GM10248 (cell line): ENCODE results near the gene SLAMF7.

Experiments used
- CTCF ChIA-PET: fragments of 300-600 bp; sonication (Branson Sonifier 250); formaldehyde crosslinking; extraction: SDS; loops from one replicate; lab custom pipeline; 2021; ENCODE audit warnings: antibody characterized with exemption; lab: Yijun Ruan, JAX
- POLR2A ChIA-PET: fragments of 350-650 bp; sonication (Branson Sonifier 250); formaldehyde crosslinking; extraction: SDS; loops from one replicate; lab custom pipeline; 2020; ENCODE audit warnings: antibody characterized with exemption; lab: Yijun Ruan, JAX
- DNase-seq: peaks from one replicate; pipeline ENCODE4 v3.0.0; 2012; ENCODE audit errors: extremely low spot score
- TF ChIP-seq, protein P1 (sequence below): IDR thresholded peaks from 2 replicates; pipeline ENCODE4 v1.5.1; 2012; ENCODE audit warnings: mild to moderate bottlenecking, low read depth; ENCODE audit errors: extremely low read depth, missing control alignments, control extremely low read depth

SLAMF7 gene

DNA sequence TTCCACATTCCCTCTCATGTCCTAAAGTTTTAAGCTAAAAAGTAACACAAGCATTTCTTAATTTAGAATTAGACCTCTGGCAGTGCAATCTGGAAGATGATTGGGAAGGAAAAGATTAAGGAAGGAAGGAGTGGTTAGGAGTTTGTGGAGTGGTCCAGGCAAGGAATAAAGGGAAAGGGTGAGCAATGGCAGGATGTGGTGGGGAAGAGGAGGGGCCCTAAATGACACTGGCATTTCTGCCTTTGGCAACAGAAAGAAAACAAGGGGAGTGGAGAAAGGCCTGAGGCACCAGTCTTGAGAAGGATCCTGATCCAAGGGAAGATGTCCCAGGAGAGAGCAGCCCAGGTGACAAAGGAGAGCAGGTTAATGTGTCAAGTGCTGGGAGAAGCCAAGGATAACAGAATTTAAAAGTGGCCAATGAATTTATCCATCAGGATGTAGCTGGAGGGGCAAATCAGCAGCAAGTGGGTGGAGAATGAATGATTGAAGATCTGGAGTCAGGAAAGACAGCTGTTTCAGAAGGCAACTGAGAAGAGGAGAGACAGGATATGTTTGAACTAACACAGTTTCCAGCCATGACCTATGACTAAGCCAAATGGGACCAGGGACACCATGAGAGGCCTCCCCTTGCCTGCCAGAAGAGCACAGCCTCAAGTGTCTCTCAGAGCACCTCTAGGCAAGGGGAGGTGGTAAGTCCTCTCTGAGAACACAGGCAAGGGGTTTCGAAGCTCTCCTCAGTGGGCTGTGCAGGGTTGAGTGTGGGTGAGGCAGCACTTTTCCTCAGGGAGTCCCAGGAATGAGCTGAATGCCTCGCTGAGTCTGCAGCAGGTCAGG, 36.1 kb downstream of the SLAMF7 start:
- TF ChIP-seq, protein P1, sequence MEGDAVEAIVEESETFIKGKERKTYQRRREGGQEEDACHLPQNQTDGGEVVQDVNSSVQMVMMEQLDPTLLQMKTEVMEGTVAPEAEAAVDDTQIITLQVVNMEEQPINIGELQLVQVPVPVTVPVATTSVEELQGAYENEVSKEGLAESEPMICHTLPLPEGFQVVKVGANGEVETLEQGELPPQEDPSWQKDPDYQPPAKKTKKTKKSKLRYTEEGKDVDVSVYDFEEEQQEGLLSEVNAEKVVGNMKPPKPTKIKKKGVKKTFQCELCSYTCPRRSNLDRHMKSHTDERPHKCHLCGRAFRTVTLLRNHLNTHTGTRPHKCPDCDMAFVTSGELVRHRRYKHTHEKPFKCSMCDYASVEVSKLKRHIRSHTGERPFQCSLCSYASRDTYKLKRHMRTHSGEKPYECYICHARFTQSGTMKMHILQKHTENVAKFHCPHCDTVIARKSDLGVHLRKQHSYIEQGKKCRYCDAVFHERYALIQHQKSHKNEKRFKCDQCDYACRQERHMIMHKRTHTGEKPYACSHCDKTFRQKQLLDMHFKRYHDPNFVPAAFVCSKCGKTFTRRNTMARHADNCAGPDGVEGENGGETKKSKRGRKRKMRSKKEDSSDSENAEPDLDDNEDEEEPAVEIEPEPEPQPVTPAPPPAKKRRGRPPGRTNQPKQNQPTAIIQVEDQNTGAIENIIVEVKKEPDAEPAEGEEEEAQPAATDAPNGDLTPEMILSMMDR = no peak
- POLR2A ChIA-PET = interaction anchor here (0.9 kb wide), 1 partner anchor 34 kb away, joined by 4 read pairs; no protein-coding TSS in a partner anchor
- CTCF ChIA-PET = interaction anchor here (0.6 to 10.4 kb wide), 19 partner anchors 6 to 177 kb away, joined by 3 to 190 read pairs (median 7); partner anchors contain the start of genes CD48, ITLN2 and LY9
- DNase-seq = no peak

DNA sequence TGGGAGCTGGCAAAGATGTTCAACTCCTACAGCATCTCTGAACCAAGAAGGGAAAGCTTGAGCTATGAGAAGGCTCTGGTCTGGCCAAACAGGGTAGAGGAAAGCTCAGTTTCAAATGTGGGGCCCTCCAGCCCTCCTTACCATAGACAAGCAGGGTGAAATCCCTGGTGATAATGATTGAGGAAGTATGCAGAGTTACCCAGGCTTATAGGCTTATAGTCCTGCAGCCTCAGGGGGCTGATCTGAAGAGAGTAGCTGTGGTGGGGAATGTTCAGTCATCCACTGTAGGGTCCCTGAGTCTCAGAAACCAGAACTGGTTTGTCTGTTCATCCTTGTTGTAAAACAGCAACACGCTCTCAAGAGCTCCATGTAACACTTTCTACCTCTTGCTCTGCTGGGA, 37.1 kb downstream of the SLAMF7 start:
- TF ChIP-seq, protein P1 = no peak
- ChIA-PET POLR2A (interaction anchor here (0.7 to 1.9 kb wide), 3 partner anchors 20 to 50 kb away, joined by 3 to 6 read pairs (median 4); no protein-coding TSS in a partner anchor), CTCF (interaction anchor here (1.0 to 10.4 kb wide), 28 partner anchors 7 to 294 kb away, joined by 3 to 190 read pairs (median 10); partner anchors contain the start of genes ARHGAP30, CD48, ITLN2 and LY9)
- no peak for DNase-seq

GRCh38 chr1:160777486-160778089, 38.5 kb downstream of the SLAMF7 start:
- ChIA-PET CTCF (interaction anchor here (0.6 to 10.4 kb wide), 48 partner anchors 8 to 304 kb away, joined by 3 to 190 read pairs (median 6); partner anchors contain the start of genes CD244, CD48, ITLN1 and ITLN2), POLR2A (interaction anchor here (1.9 kb wide), 1 partner anchor 52 kb away, joined by 6 read pairs; no protein-coding TSS in a partner anchor)
- TF ChIP-seq, protein P1 = peak; percentile 74
- DNase-seq = peak; percentile 57

DNA sequence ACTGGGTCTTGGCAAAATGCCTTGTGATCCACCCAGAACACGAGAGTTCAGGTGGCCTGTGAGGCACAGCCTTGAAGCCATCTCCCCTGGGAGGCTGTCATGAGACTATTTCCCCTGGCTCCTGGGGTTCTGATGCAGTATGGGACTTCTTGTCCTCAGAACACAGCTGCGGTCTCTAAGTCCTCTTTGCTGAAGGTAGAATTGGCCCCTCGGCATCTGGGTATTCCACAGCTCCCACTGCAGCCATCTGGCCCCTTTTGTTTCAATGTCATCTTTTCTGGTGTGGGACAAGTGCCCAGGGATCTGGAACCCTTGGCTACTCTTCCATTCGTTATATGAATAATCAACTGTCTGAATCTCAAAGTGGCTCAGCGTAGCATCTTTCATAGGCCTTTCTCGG, 39.9 kb downstream of the SLAMF7 start:
- ChIA-PET CTCF (interaction anchor here (0.7 to 10.4 kb wide), 16 partner anchors 10 to 294 kb away, joined by 3 to 190 read pairs (median 4); partner anchors contain the start of genes ITLN1, ITLN2 and LY9), POLR2A (interaction anchor here (1.0 kb wide), 1 partner anchor 11 kb away, joined by 4 read pairs; no protein-coding TSS in a partner anchor)
- DNase-seq = no peak
- TF ChIP-seq, protein P1 = no peak

DNA sequence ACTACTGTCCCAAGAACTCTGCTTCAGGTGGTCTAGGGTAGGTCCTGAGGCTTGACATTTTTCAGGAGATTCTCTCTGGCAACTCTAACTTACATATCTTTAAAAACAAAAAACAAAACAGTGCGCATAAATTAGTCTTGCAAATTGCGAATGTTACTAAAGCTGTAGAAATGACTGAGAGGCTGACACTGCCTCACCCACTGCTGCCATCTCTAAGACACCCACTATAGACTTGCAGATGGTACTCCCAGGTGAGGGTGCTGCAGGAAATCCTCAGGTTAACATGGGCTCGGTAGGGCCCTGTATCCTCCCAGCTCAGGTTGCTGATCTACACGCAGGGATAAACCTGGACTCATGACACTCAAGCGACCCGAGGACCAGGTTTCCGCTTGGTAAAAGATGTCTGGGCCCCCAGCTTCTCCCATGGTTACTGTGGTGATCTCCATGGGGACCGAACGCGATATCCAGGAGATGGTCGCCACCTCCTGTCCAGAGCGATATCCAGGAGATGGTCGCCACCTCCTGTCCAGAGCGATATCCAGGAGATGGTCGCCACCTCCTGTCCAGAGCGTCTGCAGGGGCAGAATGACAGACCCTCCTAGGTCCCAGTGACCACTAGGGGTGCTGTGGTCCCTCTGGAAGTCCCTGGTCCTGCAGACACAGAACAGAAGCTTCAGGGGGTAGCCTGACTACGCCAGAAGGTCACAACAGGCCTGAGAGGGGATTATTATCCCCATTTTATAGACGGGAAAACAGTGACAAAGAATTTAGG, 40.8 kb downstream of the SLAMF7 start:
- ChIA-PET CTCF (interaction anchor here (0.6 to 10.4 kb wide), 24 partner anchors 11 to 294 kb away, joined by 3 to 190 read pairs (median 4); partner anchors contain the start of genes CD48, ITLN2 and LY9), POLR2A (interaction anchor here (1.0 kb wide), 1 partner anchor 12 kb away, joined by 4 read pairs; no protein-coding TSS in a partner anchor)
- TF ChIP-seq, protein P1 = peak; percentile 57
- DNase-seq = no peak
